GM18511 (cell line): Measurements from ENCODE around the gene UNC5C.

ENCODE experiments used
- ATAC-seq: cut with Tn5 transposase; IDR thresholded peaks from one replicate; pipeline ENCODE4 v1.9.1; 2021; ENCODE audit warnings: mild to moderate bottlenecking, moderate library complexity; ENCODE audit not compliant: unreplicated experiment

The UNC5C gene

DNA sequence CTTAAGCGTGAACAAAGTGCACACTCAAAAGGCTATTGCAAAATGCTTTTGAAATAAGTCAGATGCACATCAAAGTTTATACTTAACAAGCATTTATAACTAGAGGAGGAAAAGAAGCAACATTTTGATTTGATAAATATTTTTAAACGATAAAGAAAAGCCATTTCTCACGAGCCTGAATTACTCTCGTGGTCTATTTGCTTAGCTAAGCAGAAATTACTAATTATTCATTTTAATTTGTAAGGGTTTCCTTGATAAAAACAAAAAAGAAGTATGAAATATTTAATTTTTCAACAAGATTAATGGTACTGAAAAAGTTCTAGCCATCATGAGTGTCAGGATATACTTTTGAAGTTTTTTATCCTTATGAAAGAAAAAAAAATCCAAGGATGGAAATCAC, 78.2 kb downstream of the UNC5C start:
- no peak for ATAC-seq

DNA sequence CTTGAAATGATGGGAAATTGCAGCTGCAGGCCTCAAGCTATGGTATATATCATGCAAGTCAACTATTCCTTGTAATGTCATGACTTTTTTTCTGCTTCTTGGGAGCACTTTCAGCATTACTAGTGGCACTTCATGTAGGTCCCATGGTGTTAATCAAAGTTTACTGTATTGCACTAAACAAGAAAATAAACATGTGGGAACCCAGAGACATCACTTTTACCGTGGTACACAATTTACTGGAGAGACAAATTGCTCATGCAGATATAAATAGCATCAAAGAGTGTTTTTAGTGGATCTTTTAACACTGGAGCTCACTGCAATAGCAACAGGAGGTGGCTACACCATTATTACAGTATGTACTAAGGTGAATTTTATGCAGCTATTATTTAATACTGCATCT, 79.2 kb downstream of the UNC5C start:
- ATAC-seq: no peak

DNA sequence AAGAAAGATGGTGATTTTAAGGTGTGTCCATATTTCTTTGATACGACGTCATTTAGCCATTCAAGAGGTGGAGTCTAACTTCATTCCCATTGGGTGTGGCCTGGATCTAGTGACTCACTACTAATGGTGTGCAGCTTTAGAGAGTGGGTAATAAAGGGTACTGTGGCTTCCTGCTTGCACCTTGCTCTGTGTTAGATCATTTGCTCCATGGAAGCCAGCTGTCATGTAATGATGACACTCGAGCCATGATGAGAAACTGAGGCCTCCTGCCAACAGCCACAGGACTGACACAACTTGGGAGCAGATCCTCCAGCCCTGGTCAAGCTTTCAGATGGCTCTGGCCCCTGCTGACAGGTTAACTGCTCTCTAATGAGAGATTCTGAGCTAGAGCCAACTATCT, 82.0 kb downstream of the UNC5C start:
- no peak for ATAC-seq

DNA sequence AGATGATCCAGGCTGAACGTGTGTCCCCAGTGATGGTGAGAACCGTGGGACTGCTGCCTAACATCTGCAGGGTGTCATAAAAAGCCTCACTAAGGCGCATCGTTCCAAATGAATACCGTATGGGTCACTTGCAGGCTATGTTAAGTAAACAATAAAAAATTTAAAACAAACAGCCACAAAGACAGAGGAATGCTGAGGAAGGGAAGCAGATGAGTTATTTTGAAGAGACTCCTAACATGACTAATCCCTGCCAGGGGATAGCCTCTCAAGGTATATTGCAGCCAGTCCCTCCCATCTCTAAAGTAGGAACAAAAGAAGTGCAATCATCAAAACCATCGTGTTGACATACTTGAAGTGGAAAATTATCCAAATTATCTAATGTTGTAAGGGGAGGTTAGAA, 83.8 kb downstream of the UNC5C start:
- no peak for ATAC-seq

DNA sequence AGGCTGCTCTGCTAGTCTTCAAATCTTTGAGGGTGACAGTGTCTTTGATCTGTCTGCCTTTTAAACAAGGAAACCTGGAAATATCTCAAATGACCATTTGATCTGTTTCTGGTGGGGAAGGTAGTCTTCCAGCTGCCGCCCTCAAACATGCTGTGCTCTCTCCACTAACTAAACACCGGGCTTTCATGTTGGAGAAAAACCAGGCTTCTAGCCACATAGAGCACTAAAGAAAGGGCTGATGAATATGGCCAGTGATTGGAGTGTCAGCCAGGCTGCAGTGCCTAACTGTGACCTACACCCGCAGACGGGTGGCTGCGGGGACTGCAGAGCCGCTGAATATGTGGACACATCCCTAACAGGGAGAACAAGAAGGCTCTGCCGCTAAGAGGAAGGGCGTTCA, 85.9 kb downstream of the UNC5C start:
- no peak for ATAC-seq

DNA sequence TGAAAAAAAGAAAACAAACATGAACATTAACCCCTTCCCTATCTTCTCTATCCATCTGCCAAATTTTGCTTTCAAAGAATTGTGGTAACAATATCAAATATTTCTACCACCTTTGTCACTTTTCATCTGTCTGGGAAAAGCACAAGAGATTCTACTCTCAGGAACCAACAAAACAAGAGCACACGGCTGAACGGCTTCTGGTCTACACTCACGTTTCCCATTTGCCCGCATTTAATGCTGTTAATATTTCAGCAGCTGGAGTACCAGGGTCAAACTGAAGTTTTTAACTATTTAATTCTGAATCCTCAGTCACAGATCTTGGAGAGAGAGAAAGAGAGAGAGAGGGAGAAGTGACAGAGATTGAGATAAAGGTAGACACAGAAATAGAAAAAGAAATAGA, 91.4 kb downstream of the UNC5C start:
- no peak for ATAC-seq

DNA sequence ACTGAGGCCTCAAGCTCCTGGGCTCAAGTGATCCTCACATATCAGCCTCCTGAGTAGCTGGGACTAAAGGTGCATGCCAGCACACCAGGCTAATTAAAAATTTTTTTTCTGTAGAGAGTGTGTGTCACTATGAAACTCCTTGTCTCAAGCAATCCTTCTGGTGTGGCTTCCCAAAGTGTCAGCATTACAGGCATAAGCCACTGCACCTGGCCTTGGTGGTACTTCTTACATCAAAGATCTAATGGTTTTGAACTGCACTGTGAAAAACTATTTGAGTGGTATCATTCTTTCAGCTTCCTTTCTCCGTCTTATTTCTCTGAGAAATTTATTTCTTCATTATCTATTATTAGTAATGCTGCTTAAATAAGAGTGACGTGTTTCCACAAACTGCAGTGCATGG, 98.5 kb downstream of the UNC5C start:
- no peak for ATAC-seq

DNA sequence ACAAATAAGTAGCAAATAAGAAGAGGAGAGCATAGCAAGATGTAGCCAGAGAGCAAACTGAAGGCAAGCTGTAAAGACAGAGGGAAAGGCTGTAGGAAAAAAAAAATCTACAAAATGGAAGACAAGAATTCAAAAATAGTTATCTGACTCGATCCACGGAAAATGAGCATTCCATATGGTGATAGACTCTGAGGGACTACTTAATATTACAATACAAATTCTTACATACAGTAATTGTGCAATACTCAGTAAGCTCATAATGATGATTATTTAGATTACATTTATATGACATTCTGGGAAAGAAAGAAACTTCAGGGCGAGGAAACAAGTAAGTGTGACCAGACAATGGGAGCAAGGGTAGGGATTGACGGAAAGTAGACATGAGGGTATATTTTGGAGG, 102.6 kb downstream of the UNC5C start:
- ATAC-seq: no peak

DNA sequence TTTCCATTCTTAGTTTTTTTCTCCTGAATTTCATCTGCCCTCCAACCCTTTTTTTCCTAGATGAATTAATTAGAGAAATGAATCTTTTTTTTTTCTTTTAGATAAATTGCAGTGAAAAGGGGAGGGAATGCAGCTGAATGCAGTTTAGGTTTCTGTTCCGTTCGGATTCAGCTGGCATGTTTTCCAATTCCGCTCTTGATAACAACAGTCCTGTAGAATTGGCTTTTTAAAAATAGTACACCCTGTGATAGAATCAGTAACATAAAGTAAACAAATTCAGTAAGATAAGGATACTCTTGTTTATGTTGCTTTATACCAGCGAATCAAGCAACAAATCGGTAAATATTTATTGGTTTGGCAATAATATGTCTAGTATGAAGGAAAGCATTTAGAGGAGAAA, 103.5 kb downstream of the UNC5C start:
- ATAC-seq: no peak

DNA sequence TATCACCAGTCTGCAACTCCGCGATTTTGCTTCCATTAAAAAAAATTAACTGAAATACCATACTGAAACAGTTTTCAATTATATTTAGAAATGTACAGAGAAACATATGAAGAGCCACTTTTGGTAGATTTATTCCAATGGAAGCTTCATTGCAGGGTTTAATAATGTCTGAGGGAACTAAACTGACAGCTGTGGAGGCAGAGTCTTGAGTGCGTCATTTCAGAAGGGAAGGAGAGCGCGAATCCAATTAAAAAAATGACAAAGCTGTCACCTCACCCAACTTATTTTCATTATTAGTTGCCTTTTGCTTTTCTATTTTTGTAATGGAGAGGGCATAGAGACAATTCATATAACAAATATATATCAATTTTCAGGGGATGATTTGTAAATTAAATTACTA, 104.0 kb downstream of the UNC5C start:
- ATAC-seq: no peak

DNA sequence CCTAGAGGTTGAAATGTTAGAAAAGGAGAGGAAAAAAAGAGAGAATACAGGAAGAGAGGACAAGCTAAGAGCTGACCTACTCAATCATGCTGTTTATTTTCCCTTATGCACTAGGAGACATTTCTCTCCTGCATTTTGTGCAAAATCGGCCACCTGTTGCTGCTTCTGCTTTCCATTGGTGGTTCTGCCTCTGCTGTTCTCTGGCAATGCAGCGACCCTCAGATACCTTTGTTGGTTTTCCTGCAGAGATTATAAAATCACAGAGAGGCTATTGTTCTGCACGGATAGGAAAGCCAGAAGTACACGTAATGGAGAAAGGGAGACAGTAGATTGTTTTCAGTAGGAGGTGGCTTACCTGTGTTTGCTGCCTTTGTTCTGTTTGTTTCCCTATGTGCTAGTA, 108.9 kb downstream of the UNC5C start:
- no peak for ATAC-seq

DNA sequence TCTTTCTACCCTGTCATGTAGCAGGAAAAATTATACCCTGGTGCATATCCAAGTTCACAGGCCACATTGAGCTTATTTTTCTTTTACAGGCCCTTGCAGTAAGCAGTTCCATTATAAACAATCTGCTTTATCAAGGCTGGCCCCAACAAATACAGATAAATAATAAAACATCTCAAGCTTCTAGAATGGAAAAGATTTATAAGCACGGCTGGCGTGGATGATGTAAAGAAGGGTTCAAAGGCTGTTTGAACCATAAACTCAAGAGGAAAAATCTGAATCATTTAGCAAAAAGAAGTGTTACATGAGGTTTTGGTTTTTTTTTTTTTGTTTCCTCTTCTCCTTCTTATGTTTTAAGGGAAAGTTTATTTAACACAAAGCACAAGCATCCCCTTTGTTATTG, 109.7 kb downstream of the UNC5C start:
- no peak for ATAC-seq

DNA sequence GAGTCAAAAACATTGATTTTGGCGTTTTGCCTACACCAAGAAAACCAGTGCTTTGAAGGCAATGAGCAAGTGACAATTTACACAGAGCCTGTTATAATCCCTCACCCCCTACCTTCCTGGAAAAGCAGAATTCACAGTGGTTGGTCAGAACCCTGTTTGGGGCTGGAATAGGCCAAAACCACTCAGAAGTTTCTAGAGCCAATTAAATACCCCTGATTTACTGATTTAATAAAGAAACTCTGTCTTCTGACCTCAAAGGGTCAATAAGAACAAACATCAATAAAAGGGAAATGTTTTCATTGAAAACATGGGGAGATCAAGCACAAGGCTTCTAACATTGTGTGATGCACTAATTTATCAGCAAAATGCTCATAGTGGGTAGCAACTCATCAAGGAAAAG, 116.3 kb downstream of the UNC5C start:
- no peak for ATAC-seq

DNA sequence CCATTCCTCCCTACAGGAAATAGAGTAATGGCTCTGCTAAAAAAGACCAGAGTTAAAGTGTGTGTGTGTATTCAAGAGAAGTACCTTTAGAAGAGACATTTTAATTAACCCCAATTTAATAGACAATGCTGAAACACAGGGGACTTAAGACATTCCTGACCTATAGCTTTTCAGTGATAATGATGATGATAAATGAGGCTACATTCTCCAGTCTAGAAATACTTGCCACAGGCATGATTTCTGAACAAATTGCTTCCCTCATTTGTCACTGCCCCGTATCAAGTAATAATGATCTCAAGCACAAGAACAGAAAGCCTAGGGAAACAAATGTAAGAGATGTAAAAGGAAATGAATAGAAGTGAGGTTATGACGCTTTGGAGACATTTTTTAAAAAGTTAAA, 117.1 kb downstream of the UNC5C start:
- ATAC-seq: no peak

DNA sequence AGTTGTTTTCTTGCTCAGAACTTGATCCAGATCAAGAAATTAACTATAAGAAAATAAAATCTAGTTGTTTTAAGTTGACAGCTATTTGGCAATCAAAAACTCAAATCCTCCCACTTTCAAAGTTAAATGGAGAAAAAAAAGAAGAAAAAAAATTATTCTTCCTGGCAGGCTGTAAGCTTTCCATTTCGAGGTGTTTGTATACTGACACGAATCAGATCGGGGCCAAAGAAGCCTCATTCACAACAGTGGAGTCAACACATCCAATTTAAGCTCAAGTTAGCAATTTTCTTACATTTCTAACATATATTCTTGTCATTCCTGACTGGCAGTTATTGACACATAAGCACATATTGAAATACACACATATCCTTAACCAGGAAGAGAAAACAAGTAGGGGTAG, 119.4 kb downstream of the UNC5C start:
- ATAC-seq: no peak

DNA sequence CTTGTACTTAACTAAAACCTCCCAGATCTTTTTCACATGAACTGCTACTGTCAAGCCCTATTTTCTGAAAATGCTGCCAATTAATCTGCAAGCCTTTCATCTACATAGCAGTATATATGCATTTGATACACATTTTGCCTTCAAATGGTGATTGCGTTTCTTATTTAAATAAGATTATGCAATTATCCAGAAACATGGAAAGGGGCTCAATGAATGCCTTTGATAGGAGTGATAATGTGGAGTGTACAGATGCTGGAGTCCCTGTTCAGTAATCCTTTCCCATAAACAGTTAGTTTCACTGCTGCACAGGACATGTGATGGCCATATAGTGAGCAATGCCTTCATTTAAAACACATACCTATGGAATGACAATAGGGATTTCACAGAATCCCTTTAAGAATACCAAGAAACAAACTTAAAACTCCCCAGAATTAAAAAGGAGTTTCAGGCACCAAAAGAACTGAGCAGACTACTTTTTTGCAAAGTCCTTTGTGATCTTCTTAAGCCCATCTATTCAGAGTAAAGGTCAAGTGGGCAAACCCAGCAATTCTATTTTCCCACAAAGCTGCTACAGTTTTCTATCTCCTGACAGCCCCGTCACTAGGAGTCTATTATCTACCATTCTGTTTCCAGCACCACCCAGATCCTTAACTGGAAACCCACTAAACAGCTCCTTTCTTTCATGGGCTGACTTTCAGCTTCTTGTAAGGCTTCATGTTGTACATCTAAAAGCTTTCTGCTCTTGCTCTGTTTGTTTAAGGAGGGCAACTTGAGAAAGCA, 120.3 kb downstream of the UNC5C start:
- no peak for ATAC-seq

DNA sequence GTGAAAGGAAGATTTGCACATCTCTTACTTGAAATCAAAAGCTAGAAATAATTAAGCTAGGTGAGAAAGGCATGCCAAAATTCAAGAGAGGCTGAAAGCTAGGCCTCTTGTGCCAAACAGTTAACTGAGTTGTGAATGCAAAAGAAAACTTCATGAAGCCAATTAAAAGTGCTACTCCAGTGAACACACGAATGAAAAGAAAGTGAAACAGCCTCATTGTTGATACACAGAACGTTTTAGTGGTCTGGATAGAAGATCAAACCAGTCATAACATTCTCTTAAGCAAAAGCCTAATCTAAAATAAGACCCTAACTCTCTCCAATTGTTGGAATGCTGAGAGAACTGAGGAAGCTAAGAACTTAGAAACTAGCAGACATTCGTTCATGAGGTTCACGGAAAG, 122.3 kb downstream of the UNC5C start:
- ATAC-seq: no peak

DNA sequence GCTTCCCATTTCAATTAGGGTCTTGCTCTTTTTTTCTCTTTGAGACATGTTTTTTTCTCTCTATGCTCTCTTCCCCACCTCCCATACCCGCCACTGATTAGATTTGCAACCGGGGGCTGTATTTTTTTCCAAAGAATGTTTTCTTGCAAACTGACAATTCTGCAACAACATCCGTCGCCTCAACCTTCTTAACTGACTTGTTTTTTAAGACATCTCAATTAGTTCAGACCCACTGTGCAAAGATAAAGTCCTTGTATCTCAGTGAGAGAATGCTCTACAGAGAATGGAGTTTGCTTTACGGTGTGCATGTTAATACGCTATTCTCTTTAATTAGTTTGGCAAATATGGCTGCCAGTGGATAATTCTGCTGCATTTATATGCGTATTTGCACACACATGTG, 126.3 kb downstream of the UNC5C start:
- ATAC-seq: no peak

DNA sequence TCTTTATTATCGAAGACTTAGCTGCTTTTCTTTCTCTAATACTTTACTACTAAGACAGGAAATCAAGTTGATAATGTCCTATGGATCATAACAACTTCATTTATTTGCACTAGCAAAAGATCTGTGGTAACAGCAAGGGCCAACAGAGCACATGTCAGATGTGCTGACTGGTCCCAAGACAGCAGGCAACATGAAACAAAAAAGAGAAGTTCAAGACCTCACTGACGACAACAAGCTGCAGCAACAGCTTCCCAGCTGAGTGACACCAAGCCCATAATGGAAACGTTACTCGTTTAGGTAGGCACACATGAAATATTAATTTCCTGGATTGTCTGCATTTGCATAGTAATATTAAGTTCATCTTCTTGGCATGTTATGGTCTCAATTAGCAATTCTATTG, 126.9 kb downstream of the UNC5C start:
- no peak for ATAC-seq

DNA sequence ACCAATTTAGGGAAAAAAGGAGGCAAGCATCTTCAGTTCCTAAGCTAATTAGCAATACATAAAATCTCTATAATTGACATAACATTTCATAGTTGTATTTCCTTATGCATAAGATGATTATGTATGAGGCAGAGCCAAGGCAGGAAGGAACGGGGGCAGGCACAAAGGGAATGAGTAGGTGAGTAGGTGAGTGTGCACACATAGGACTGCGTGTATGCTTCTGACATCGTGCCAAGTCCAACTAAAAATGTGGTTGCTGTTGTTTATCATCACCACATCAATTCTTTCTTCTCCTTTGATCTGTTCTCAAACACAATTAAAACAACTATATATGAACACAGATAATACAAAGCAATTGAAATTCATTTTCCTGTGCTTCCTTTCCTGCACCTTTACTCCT, 131.2 kb downstream of the UNC5C start:
- ATAC-seq: no peak

DNA sequence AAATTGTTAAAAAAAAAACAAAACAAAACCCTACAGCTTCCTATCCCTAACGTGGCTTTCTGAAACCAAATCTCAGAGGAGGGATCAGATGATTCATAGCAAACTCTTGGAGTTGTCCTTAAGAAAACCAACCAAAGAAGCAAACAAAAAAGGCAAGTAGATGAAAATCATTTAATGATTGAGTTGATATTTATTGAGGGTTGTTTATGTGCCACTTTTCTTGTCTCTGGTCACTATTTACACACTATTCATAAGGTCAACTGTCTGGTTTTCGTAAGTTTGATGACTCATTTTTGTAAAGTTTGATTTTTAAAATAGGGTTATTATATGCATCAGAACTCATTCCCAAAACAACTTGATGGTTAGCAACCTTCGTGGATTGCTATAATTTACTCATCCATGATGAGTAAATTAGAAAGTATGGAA, 133.4 kb downstream of the UNC5C start:
- ATAC-seq: no peak

DNA sequence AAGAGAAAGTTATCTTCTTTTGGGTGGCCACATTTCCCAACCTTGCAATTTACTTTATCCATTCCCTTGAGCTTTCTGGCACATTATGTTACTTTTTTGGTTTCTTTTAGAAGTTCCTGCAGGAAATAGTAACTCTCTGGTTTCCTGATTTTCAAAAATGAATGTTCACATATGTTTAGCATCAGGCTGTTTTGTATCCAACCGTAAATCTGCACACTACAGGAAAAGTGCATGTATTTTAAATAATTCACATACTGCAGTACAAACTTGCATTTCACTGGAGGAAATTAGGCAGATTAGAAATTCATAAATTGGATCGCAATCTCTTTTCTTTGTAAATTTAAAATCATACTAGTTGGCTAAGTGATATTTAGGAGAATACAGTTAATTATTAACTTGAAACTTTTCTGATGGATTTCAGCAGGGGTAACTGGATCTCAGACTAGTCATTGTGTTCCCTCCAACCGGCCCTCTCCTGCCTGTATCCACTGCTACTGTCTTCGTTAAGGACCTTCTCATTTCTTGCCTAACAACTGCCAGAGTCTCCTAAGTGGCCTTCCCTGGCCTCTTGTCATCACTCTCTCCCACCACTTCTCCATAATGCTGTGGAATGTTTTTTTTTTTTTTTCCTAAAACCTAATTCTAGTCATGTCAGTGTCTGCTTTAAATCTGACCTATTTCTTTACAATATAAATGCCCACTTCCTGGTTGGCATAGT, 137.2 kb downstream of the UNC5C start:
- no peak for ATAC-seq
